ENCODE measurements around the gene BOD1L2. TPM values are rescaled to one million over a fixed set of nuclear protein-coding genes. Genes with fewer than 3 reads are reported as not detected.

BOD1L2 gene
- total and polyA plus RNA-seq, 11 donors = not detected

GRCh38 chr18:57188851-57189557 is 42.1 kb downstream of the BOD1L2 start:
- ATAC-seq (no peak), DNase-seq (no peak)
- Histone ChIP-seq H3K4me1 (no peaks in the 10 kb centered on the region), H3K4me3 (no peak overlapping the region), H3K27me3 (peaks cover 0 to 4% (median 0%) of the 10 kb centered on the region in 9 donors), H3K27ac (no peak overlapping the region), H3K9me3 (peaks cover 0 to 31% (median 17%) of the 10 kb centered on the region in 12 donors), H3K36me3 (no peaks in the 10 kb centered on the region)
- intact Hi-C loops (cut with DNase I) = no loop called here
- TF ChIP-seq POLR2A (IDR thresholded peaks at IDR 0.05) (no peak), CTCF (IDR thresholded peaks at IDR 0.05) (no peak)
- WGBS, 4 donors = 46 to 51% (median 51%) methylated on average over 6 of the region's 6 CpGs

- 65 to 78% (median 76%) methylated on average over 1 of the region's 1 CpG for WGBS, 4 donors
- intact Hi-C loops (cut with DNase I) = no loop called here
- Histone ChIP-seq H3K27ac (no peak overlapping the region), H3K27me3 (peaks cover 0 to 4% (median 0%) of the 10 kb centered on the region in 9 donors), H3K9me3 (peaks cover 0 to 24% (median 12%) of the 10 kb centered on the region in 12 donors), H3K4me1 (no peaks in the 10 kb centered on the region), H3K36me3 (no peaks in the 10 kb centered on the region), H3K4me3 (no peak overlapping the region)
- TF ChIP-seq CTCF (IDR thresholded peaks at IDR 0.05) (no peak), POLR2A (IDR thresholded peaks at IDR 0.05) (no peak)
- ATAC-seq (no peak), DNase-seq (no peak)
Measured at GRCh38 chr18:57190026-57190425, 43.1 kb downstream of the BOD1L2 start.

GRCh38 chr18:57194070-57194469 is 47.2 kb downstream of the BOD1L2 start:
- H3K4me1 ChIP-seq = no peaks in the 10 kb centered on the region
- DNase-seq = no peak
- 65 to 70% (median 66%) methylated on average over 3 of the region's 3 CpGs for WGBS, 4 donors
- H3K36me3 ChIP-seq = no peaks in the 10 kb centered on the region
- intact Hi-C loops (cut with DNase I) = no loop called here
- no peak overlapping the region for H3K27ac ChIP-seq
- H3K4me3 ChIP-seq = no peak overlapping the region
- no peak for ATAC-seq
- peaks cover 0 to 4% (median 0%) of the 10 kb centered on the region in 12 donors for H3K9me3 ChIP-seq
- H3K27me3 ChIP-seq = peaks cover 0 to 9% (median 0%) of the 10 kb centered on the region in 9 donors
- TF ChIP-seq CTCF (IDR thresholded peaks at IDR 0.05) = no peak
- TF ChIP-seq POLR2A (IDR thresholded peaks at IDR 0.05) = no peak

- Histone ChIP-seq H3K36me3 (no peaks in the 10 kb centered on the region), H3K4me1 (no peaks in the 10 kb centered on the region), H3K9me3 (peaks cover 0 to 4% (median 0%) of the 10 kb centered on the region in 12 donors), H3K27me3 (peaks cover 0 to 9% (median 0%) of the 10 kb centered on the region in 9 donors), H3K27ac (no peak overlapping the region), H3K4me3 (no peak overlapping the region)
- ATAC-seq (no peak), DNase-seq (no peak)
- intact Hi-C loops (cut with DNase I) = no loop called here
- WGBS, 4 donors = 73 to 76% (median 74%) methylated on average over 3 of the region's 3 CpGs
- no peak for TF ChIP-seq POLR2A (IDR thresholded peaks at IDR 0.05)
- TF ChIP-seq CTCF (IDR thresholded peaks at IDR 0.05) = no peak
Measured at GRCh38 chr18:57194622-57195021, 47.7 kb downstream of the BOD1L2 start.
